Measurements from ENCODE around the gene SENP6. TPM values are rescaled to one million over a fixed set of nuclear protein-coding genes. Genes with fewer than 3 reads are reported as not detected.

The SENP6 gene
- total RNA-seq, 1 experiment from 2014 or later = 116 TPM

DNA sequence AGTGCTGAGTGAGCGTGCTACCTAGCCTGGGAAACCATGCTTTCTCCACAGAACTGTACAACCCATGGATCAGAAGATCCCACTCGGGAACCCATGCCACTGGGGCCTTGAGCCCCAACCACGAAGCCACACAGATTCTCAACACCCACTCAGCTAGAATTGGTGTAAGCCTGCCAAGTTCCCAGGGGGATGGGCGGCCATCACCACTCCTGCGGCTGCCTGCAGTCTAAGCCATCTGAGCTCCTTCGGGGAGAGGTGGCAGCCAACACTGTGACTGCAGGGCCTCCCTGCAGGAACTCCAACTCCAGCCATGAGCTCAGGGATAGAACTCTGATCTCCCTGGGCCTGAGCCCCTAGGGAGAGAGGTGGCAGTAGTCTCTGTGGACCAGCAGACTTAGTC is 33.6 kb upstream of the SENP6 start:
- H2BK15ac ChIP-seq (ENCODE audit: low read depth, low read length) = no peak overlapping the region
- H3K56ac ChIP-seq (ENCODE audit: insufficient read length, low read depth, low read length) = no peak overlapping the region
- no peaks in the 10 kb centered on the region for H3K79me1 ChIP-seq (ENCODE audit: insufficient read depth, low read depth, low read length, poor library complexity, severe bottlenecking)
- no peak overlapping the region for H2BK20ac ChIP-seq (ENCODE audit: low read depth, low read length, poor library complexity, severe bottlenecking)
- H2AK5ac ChIP-seq (ENCODE audit: insufficient read length, low read length) = no peak overlapping the region
- Mint-ChIP-seq H3K4me3 (no peak overlapping the region), H3K27me3 (ENCODE audit: low read depth) (peaks cover 2% of the 10 kb centered on the region), H3K4me1 (no peaks in the 10 kb centered on the region), H3K36me3 (ENCODE audit: insufficient read depth in 1 of 3, low read depth in 3 of 3) (peaks cover 10 to 33% (median 13%) of the 10 kb centered on the region in 3 experiments; a peak in 6 of 7 replicates), H3K27ac (no peak overlapping the region), H3K9me3 (peaks cover 25 to 30% of the 10 kb centered on the region in 2 experiments)
- H4K8ac ChIP-seq (replicated peaks; ENCODE audit: insufficient read length, low read depth, low read length) = no peak overlapping the region
- H2AFZ ChIP-seq (ENCODE audit: low read length) = no peak overlapping the region
- H3K14ac ChIP-seq (ENCODE audit: insufficient read depth, low read length) = no peak overlapping the region
- H3K4ac ChIP-seq (ENCODE audit: low read depth, low read length) = no peak overlapping the region
- no peak overlapping the region for H3T11ph ChIP-seq (ENCODE audit: low read length)
- no peak overlapping the region for H3K23ac ChIP-seq (ENCODE audit: insufficient read length, low read depth, low read length)
- peaks cover 7% of the 10 kb centered on the region for H3K9me3 ChIP-seq (ENCODE audit: control insufficient read depth, low read depth, low read length)
- H3K27me3 ChIP-seq (ENCODE audit: insufficient read depth, low read length) = no peaks in the 10 kb centered on the region
- no peak overlapping the region for H4K91ac ChIP-seq (ENCODE audit: insufficient read length, low read depth, low read length)
- H3K79me2 ChIP-seq (ENCODE audit: insufficient read depth, low read length) = no peaks in the 10 kb centered on the region
- no peak overlapping the region for H4K5ac ChIP-seq (ENCODE audit: insufficient read length, low read depth, low read length)
- DNase-seq = no peak
- H3K27ac ChIP-seq (ENCODE audit: insufficient read length, low read depth, low read length) = no peak overlapping the region
- TF ChIP-seq, protein P1, sequence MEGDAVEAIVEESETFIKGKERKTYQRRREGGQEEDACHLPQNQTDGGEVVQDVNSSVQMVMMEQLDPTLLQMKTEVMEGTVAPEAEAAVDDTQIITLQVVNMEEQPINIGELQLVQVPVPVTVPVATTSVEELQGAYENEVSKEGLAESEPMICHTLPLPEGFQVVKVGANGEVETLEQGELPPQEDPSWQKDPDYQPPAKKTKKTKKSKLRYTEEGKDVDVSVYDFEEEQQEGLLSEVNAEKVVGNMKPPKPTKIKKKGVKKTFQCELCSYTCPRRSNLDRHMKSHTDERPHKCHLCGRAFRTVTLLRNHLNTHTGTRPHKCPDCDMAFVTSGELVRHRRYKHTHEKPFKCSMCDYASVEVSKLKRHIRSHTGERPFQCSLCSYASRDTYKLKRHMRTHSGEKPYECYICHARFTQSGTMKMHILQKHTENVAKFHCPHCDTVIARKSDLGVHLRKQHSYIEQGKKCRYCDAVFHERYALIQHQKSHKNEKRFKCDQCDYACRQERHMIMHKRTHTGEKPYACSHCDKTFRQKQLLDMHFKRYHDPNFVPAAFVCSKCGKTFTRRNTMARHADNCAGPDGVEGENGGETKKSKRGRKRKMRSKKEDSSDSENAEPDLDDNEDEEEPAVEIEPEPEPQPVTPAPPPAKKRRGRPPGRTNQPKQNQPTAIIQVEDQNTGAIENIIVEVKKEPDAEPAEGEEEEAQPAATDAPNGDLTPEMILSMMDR (conservative IDR thresholded peaks at IDR 0.05) = no peak
- H3K23me2 ChIP-seq (ENCODE audit: insufficient read length, low read depth, low read length, poor library complexity, severe bottlenecking) = no peaks in the 10 kb centered on the region
- no peaks in the 10 kb centered on the region for H3K4me1 ChIP-seq (ENCODE audit: insufficient read depth, low read length)
- no peak overlapping the region for H3K4me2 ChIP-seq (ENCODE audit: insufficient read depth, insufficient read length, low read length)
- no peak overlapping the region for H3K18ac ChIP-seq (ENCODE audit: insufficient read length, low read depth, low read length)
- no peaks in the 10 kb centered on the region for H4K20me1 ChIP-seq (ENCODE audit: control insufficient read depth, insufficient read depth, insufficient read length)
- H3K9ac ChIP-seq (ENCODE audit: extremely low read depth, insufficient read length, low read length) = no peak overlapping the region
- no CpG with 5 or more reads among the region's 6 CpGs for WGBS (ENCODE audit: extremely low coverage, insufficient read length, low lambda C conversion rate)
- H2BK120ac ChIP-seq (ENCODE audit: low read depth, low read length, poor library complexity, severe bottlenecking) = no peak overlapping the region
- H2BK12ac ChIP-seq (ENCODE audit: insufficient read length, low read depth, low read length) = no peak overlapping the region
- no peak overlapping the region for H2BK5ac ChIP-seq (ENCODE audit: insufficient read length, low read length)

Data from H9 (cell line).